ENCODE measurements around the gene FAM20C.
"Not testable (repeated sequence)": the region's sequence is repeated elsewhere in the genome, so short reads cannot be mapped to it uniquely, and the experiment has no call there.

FAM20C gene

GRCh38 chr7:179948-180694 is 12.2 kb upstream of the FAM20C start:
- Histone ChIP-seq H3K27ac (ENCODE audit: extremely low read depth, low read depth, low read length) (no peak overlapping the region), H3K9me3 (ENCODE audit: control insufficient read depth, insufficient read depth, low read depth, low read length) (no peaks in the 10 kb centered on the region), H3K36me3 (ENCODE audit: control insufficient read depth in 2 of 2, insufficient read depth in 1 of 2, low read length in 2 of 2) (no peaks in the 10 kb centered on the region), H3K4me1 (ENCODE audit: control insufficient read depth, insufficient read depth, low read length) (no peaks in the 10 kb centered on the region), H3K4me3 (ENCODE audit: low read depth, low read length) (no peak overlapping the region)
- no peak for TF ChIP-seq GLI2 (tag by site-specific recombination; IDR thresholded peaks at IDR 0.05; ENCODE audit: borderline replicate concordance, low read depth)
- TF ChIP-seq AEBP2 (tag by site-specific recombination; IDR thresholded peaks at IDR 0.05; ENCODE audit: borderline replicate concordance): no peak
- ChIA-PET CTCF (no interaction called here), POLR2A (no interaction called here)

- POLR2A ChIA-PET: no interaction called here
- H3K9me3 ChIP-seq (ENCODE audit: control insufficient read depth, insufficient read depth, low read depth, low read length): no peaks in the 10 kb centered on the region
- H3K27ac ChIP-seq (ENCODE audit: extremely low read depth, low read depth, low read length): no peak overlapping the region
- no peaks in the 10 kb centered on the region for H3K4me1 ChIP-seq (ENCODE audit: control insufficient read depth, insufficient read depth, low read length)
- TF ChIP-seq MEIS1 (CRISPR knock-in tag; IDR thresholded peaks at IDR 0.05; ENCODE audit: borderline replicate concordance): no peak
- no peak for TF ChIP-seq REPIN1 (tag by site-specific recombination; IDR thresholded peaks at IDR 0.05; ENCODE audit: low read depth)
- no peak for TF ChIP-seq ZNF692 (tag by site-specific recombination; IDR thresholded peaks at IDR 0.05)
- no peak for TF ChIP-seq ZNF624 (tag by site-specific recombination; IDR thresholded peaks at IDR 0.05)
- no peak for TF ChIP-seq ZSCAN18 (tag by site-specific recombination; IDR thresholded peaks at IDR 0.05)
- TF ChIP-seq ZNF24 (tag by site-specific recombination; IDR thresholded peaks at IDR 0.05): no peak
- no peak for TF ChIP-seq ZNF423 (tag by site-specific recombination; IDR thresholded peaks at IDR 0.05)
- no peak for TF ChIP-seq ZNF221 (tag by site-specific recombination; IDR thresholded peaks at IDR 0.05; ENCODE audit: borderline replicate concordance)
- no peak for TF ChIP-seq ZNF248 (tag by site-specific recombination; IDR thresholded peaks at IDR 0.05)
- TF ChIP-seq ZNF184 (tag by site-specific recombination; IDR thresholded peaks at IDR 0.05): no peak
- H3K36me3 ChIP-seq (ENCODE audit: control insufficient read depth in 2 of 2, insufficient read depth in 1 of 2, low read length in 2 of 2): no peaks in the 10 kb centered on the region
- CTCF ChIA-PET: no interaction called here
- H3K4me3 ChIP-seq (ENCODE audit: low read depth, low read length): no peak overlapping the region
Observed at GRCh38 chr7:181738-182137, 10.6 kb upstream of the FAM20C start.

- POLR2A ChIA-PET, CTCF ChIA-PET: not testable (repeated sequence)
Observed at GRCh38 chr7:182502-182901, 9.9 kb upstream of the FAM20C start.

GRCh38 chr7:183496-184292 is 8.7 kb upstream of the FAM20C start:
- POLR2A ChIA-PET: no interaction called here
- Histone ChIP-seq H3K9me3 (ENCODE audit: control insufficient read depth, insufficient read depth, low read depth, low read length) (no peaks in the 10 kb centered on the region), H3K27ac (ENCODE audit: extremely low read depth, low read depth, low read length) (no peak overlapping the region), H3K36me3 (ENCODE audit: control insufficient read depth in 2 of 2, insufficient read depth in 1 of 2, low read length in 2 of 2) (no peaks in the 10 kb centered on the region), H3K4me3 (ENCODE audit: low read depth, low read length) (no peak overlapping the region), H3K4me1 (ENCODE audit: control insufficient read depth, insufficient read depth, low read length) (no peaks in the 10 kb centered on the region)
- CTCF ChIA-PET: no interaction called here
- TF ChIP-seq ZNF175 (tag by site-specific recombination; IDR thresholded peaks at IDR 0.05) (no peak), PRDM2 (tag by site-specific recombination; IDR thresholded peaks at IDR 0.05; ENCODE audit: borderline replicate concordance) (no peak), ZNF266 (tag by site-specific recombination; IDR thresholded peaks at IDR 0.05; ENCODE audit: low read depth) (no peak), ZNF626 (tag by site-specific recombination; IDR thresholded peaks at IDR 0.05) (no peak)

More at GRCh38 chr7:182502-182901, 9.9 kb upstream of the FAM20C start:
- H3K36me3 ChIP-seq (ENCODE audit: control insufficient read depth in 2 of 2, insufficient read depth in 1 of 2, low read length in 2 of 2); H3K4me3 ChIP-seq (ENCODE audit: low read depth, low read length); H3K4me1 ChIP-seq (ENCODE audit: control insufficient read depth, insufficient read depth, low read length); H3K27ac ChIP-seq (ENCODE audit: extremely low read depth, low read depth, low read length); H3K9me3 ChIP-seq (ENCODE audit: control insufficient read depth, insufficient read depth, low read depth, low read length): not testable (repeated sequence)
